H1 (cell line): ENCODE measurements around the gene LTF. TPM values are rescaled to one million over a fixed set of nuclear protein-coding genes. Genes with fewer than 3 reads are reported as not detected.

Experiments
- CBX8 ChIP-seq: fragments of 300-800, 300-1000 bp; sonication (generic); IDR thresholded peaks from 2 replicates; pipeline ENCODE4 v1.7.1; 2016; ENCODE audit warnings: low read depth, low read length, borderline replicate concordance
- CREB1 ChIP-seq: IDR thresholded peaks from 2 replicates; pipeline ENCODE4 v1.6.1; 2012; ENCODE audit warnings: inconsistent platforms
- HDAC2 ChIP-seq, 2 experiments: fragments of 300-600 bp in 1 of 2; sonication (generic) in 1 of 2; IDR thresholded peaks; 2 replicates each; pipeline ENCODE4 v1.6.1; 2011 to 2012; ENCODE audit warnings: low read depth in 2 of 2, low read length in 2 of 2, mild to moderate bottlenecking in 2 of 2, moderate library complexity in 2 of 2, borderline replicate concordance in 1 of 2, inconsistent platforms in 1 of 2
- KDM5A ChIP-seq: fragments of 200-600 bp; IDR thresholded peaks from 2 replicates; pipeline ENCODE4 v1.7.1; 2012; ENCODE audit warnings: mild to moderate bottlenecking, low read length, inconsistent platforms, mixed read lengths
- RBBP5 ChIP-seq: IDR thresholded peaks from 2 replicates; pipeline ENCODE4 v1.7.1; 2012; ENCODE audit warnings: low read depth, mild to moderate bottlenecking, inconsistent platforms, low read length, moderate library complexity, borderline replicate concordance
- SAP30 ChIP-seq: fragments of 300-600 bp; sonication (generic); IDR thresholded peaks from 2 replicates; pipeline ENCODE4 v1.7.1; 2012; ENCODE audit warnings: low read length, moderate library complexity, mild to moderate bottlenecking, inconsistent platforms; ENCODE audit not compliant: insufficient read depth, insufficient replicate concordance
- SIN3A ChIP-seq, 2 experiments: IDR thresholded peaks in 1 of 2; conservative IDR thresholded peaks in 1 of 2; 2 replicates each; pipeline ENCODE4 v1.6.1; 2011 to 2012; ENCODE audit warnings: low read length in 2 of 2, improper control_type of control experiment in 1 of 2, low read depth in 1 of 2, mild to moderate bottlenecking in 1 of 2
- TEAD4 ChIP-seq: IDR thresholded peaks from 2 replicates; pipeline ENCODE4 v1.6.1; 2012; ENCODE audit warnings: low read depth, low read length, inconsistent platforms, mixed read lengths
- ZNF274 ChIP-seq: IDR thresholded peaks from 2 replicates; pipeline ENCODE4 v1.7.0; 2012; ENCODE audit warnings: low read length, borderline replicate concordance; ENCODE audit errors: extremely low read depth
- polyA plus RNA-seq, 7 experiments: library from polyadenylated mRNA; depleted of rRNA in 3 of 7; stranded (reverse) in 5 of 7; unstranded in 2 of 7; fragments of >200 nt in 5 of 7; fragments of 200-250 nt in 2 of 7; gene quantifications; 1 replicate in 5 of 7; 2 replicates in 1 of 7; 4 replicates in 1 of 7; pipeline versions ENCODE4 v1.2.1 to v1.2.3, GENCODE V29; 2011 to 2013; ENCODE audit warnings: missing spikeins in 2 of 7, mixed read lengths in 2 of 7
- total RNA-seq: library from RNA; stranded (reverse); fragmentation: NEBNext Ultra II Directional; extraction: Animal tissue kit (Norgen Biotek cat#: 25700); gene quantifications from 2 replicates; pipeline ENCODE4 v1.2.1, GENCODE V29; 2021
- TF ChIP-seq, protein P1 (sequence below): fragments of 300-600 bp; sonication (generic); IDR thresholded peaks from 2 replicates; pipeline ENCODE4 v1.7.1; 2012; ENCODE audit warnings: low read length, moderate library complexity, mild to moderate bottlenecking, inconsistent platforms; ENCODE audit not compliant: insufficient replicate concordance

Gene LTF
- total and polyA plus RNA-seq, 2 of the 8 experiments (the other 6 are each of a cell fraction or from before 2014, with no cell fraction given): 0.23 to 0.99 TPM

DNA sequence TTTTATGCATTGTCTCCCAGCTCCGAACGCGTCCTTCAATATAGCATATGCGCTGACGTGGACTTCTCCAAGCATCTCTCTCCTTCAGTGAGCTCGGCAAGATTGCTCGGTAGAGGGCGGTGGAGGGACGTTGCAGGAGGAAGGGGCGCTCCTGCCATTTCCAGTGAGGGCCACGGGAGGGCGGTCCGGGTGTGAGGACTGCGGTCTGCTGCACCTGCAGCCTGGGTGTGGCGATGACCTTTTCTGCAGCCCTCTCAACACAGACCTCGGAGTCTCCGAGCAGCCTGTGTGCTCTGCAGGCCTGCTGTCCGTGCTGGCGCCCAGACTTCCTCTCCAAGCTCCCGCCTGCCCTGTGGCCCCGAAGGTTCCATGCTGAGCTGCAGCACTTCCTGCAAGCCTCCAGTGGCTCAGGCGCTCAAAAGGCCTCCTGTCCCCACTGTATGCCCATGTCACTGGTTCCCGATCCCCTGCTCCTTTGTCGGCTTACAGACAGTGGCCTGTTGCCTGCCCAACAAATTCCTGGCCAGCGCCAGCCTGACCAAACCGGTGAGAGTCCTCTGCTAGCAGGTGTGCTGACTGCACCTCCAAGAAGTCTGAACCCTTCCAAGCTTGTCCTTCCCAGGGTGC, 24.1 kb upstream of the LTF start (continued):
- TF ChIP-seq RBBP5: no peak
- TF ChIP-seq, protein P1, sequence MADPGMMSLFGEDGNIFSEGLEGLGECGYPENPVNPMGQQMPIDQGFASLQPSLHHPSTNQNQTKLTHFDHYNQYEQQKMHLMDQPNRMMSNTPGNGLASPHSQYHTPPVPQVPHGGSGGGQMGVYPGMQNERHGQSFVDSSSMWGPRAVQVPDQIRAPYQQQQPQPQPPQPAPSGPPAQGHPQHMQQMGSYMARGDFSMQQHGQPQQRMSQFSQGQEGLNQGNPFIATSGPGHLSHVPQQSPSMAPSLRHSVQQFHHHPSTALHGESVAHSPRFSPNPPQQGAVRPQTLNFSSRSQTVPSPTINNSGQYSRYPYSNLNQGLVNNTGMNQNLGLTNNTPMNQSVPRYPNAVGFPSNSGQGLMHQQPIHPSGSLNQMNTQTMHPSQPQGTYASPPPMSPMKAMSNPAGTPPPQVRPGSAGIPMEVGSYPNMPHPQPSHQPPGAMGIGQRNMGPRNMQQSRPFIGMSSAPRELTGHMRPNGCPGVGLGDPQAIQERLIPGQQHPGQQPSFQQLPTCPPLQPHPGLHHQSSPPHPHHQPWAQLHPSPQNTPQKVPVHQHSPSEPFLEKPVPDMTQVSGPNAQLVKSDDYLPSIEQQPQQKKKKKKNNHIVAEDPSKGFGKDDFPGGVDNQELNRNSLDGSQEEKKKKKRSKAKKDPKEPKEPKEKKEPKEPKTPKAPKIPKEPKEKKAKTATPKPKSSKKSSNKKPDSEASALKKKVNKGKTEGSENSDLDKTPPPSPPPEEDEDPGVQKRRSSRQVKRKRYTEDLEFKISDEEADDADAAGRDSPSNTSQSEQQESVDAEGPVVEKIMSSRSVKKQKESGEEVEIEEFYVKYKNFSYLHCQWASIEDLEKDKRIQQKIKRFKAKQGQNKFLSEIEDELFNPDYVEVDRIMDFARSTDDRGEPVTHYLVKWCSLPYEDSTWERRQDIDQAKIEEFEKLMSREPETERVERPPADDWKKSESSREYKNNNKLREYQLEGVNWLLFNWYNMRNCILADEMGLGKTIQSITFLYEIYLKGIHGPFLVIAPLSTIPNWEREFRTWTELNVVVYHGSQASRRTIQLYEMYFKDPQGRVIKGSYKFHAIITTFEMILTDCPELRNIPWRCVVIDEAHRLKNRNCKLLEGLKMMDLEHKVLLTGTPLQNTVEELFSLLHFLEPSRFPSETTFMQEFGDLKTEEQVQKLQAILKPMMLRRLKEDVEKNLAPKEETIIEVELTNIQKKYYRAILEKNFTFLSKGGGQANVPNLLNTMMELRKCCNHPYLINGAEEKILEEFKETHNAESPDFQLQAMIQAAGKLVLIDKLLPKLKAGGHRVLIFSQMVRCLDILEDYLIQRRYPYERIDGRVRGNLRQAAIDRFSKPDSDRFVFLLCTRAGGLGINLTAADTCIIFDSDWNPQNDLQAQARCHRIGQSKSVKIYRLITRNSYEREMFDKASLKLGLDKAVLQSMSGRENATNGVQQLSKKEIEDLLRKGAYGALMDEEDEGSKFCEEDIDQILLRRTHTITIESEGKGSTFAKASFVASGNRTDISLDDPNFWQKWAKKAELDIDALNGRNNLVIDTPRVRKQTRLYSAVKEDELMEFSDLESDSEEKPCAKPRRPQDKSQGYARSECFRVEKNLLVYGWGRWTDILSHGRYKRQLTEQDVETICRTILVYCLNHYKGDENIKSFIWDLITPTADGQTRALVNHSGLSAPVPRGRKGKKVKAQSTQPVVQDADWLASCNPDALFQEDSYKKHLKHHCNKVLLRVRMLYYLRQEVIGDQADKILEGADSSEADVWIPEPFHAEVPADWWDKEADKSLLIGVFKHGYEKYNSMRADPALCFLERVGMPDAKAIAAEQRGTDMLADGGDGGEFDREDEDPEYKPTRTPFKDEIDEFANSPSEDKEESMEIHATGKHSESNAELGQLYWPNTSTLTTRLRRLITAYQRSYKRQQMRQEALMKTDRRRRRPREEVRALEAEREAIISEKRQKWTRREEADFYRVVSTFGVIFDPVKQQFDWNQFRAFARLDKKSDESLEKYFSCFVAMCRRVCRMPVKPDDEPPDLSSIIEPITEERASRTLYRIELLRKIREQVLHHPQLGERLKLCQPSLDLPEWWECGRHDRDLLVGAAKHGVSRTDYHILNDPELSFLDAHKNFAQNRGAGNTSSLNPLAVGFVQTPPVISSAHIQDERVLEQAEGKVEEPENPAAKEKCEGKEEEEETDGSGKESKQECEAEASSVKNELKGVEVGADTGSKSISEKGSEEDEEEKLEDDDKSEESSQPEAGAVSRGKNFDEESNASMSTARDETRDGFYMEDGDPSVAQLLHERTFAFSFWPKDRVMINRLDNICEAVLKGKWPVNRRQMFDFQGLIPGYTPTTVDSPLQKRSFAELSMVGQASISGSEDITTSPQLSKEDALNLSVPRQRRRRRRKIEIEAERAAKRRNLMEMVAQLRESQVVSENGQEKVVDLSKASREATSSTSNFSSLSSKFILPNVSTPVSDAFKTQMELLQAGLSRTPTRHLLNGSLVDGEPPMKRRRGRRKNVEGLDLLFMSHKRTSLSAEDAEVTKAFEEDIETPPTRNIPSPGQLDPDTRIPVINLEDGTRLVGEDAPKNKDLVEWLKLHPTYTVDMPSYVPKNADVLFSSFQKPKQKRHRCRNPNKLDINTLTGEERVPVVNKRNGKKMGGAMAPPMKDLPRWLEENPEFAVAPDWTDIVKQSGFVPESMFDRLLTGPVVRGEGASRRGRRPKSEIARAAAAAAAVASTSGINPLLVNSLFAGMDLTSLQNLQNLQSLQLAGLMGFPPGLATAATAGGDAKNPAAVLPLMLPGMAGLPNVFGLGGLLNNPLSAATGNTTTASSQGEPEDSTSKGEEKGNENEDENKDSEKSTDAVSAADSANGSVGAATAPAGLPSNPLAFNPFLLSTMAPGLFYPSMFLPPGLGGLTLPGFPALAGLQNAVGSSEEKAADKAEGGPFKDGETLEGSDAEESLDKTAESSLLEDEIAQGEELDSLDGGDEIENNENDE: no peak
- TF ChIP-seq KDM5A: no peak
- TF ChIP-seq HDAC2 (IDR thresholded peaks at IDR 0.05; ENCODE audit: borderline replicate concordance in 1 of 2, low read depth in 2 of 2, low read length in 2 of 2): no peak
- TF ChIP-seq SIN3A (conservative IDR thresholded peaks at IDR 0.05 in 1 of 2, IDR thresholded peaks at IDR 0.05 in 1 of 2; ENCODE audit: low read depth in 1 of 2, low read length in 2 of 2): peak in 1 of 2 experiments; percentile 51; a peak in 1 of 4 replicates
- no peak for TF ChIP-seq CBX8
- no peak for TF ChIP-seq SAP30
- peak; percentile 65 for TF ChIP-seq CREB1
- TF ChIP-seq ZNF274: no peak
- peak; percentile 24; the same call in 1 of the 2 replicates for TF ChIP-seq TEAD4
